AG08395 (cell line): Measurements from ENCODE around the gene SPATS1.
"Not testable (repeated sequence)": the region's sequence is repeated elsewhere in the genome, so short reads cannot be mapped to it uniquely, and the experiment has no call there.

ENCODE experiments used
- DNase-seq: peaks from one replicate; pipeline ENCODE4 v3.0.0; 2012; ENCODE audit warnings: mixed read lengths, low spot score

The SPATS1 gene

DNA sequence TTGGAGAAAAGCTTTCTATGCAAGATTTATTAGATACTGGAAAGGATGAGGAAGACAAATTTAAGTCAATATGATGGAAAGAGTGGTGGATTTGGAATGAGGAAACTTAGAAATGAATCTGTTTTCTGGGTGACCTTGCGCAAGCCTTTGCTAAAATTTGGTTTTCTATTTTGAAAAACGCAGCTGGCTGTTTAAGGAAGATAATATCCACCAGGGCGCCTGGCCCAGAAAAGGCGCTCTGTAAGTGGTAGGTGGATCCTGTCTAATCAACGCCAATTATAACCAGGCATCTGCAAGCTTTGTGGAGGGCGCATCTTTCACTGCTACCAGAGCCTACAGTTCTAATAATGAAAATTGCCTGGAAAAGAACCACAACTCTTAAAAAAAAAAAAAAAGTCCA is 398 bp upstream of the SPATS1 start:
- no peak for DNase-seq

- DNase-seq = not testable (repeated sequence)
Measured at GRCh38 chr6:44346818-44347217, 4.4 kb downstream of the SPATS1 start.

- no peak for DNase-seq
Measured at GRCh38 chr6:44349904-44350649, 7.6 kb downstream of the SPATS1 start.

GRCh38 chr6:44350650-44350994 is 8.2 kb downstream of the SPATS1 start:
- not testable (repeated sequence) for DNase-seq

DNA sequence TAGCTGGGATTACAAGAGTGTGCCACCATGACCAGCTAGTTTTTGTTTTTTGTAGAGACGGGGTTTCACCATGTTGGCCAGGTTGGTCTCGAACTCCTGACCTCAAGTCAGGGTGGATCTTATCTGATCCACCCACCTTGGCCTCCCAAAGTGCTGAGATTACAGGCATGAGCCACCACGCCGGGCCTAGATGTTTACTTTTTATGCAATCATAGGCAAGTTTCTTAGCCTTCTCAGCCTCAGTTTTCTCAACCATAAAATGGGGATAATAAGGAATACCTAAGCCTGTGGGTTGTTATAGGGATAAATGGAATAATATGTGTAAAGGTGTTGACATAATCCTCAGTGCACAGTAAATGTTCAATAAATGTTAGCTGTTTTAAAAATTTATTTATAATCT is 9.8 kb downstream of the SPATS1 start:
- no peak for DNase-seq

DNA sequence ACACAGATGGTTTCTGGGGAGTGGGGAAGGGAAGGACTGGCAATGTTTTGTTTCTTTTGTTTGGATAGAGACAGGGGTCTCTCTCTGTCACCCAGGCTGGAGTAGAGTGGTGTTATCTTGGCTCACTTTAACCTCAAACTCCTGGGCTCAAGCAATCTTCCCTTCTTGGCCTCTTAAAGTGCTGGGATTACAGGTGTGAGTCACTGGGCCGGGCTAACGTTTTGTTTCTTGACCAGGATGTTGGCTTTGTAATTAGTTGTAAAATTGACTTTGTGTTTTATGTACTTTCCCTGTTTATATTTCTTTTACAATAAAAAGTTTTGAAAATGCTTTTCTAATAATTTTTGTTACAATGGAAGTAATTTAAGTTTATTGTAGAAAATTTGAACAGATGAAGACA is 10.9 kb downstream of the SPATS1 start:
- no peak for DNase-seq

GRCh38 chr6:44355640-44356039 is 13.2 kb downstream of the SPATS1 start:
- no peak for DNase-seq

DNA sequence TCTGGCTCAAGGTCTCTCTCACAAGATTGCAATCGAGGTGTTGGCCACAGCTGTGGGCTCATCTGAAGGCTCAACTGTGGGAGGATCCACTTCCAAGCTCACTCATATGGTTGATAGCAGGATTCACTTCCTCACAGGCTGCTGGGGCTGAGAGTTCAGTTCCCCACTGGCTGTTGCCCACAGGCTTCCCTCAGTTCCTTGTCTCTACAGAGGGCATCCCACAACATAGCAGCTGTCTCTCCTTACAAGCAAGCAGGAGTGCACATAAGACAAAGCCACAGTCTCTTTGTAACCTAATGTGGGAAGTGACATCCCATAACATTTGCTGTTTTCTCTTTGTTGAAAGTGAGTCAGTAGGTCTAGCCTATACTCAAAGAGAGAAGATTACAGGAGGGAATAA is 14.0 kb downstream of the SPATS1 start:
- no peak for DNase-seq

DNA sequence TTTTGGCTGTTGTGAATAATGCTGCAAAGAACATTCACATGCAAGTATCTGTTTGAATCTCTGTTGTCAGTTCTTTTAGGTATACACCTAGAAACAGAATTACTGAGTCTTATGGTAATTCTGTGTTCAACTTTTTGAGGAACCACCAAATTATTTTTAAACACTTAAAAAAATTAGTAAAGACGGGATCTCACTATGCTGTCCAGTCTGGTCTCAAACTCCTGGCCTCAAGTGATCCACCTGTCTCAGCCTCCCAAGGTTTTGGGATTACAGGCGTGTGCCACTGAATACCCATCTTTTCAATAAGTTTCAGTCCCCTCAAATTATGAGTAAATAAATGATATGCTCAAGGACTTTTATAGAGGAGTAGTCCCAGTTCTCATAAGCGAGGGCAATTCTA is 17.5 kb downstream of the SPATS1 start:
- DNase-seq = no peak

DNA sequence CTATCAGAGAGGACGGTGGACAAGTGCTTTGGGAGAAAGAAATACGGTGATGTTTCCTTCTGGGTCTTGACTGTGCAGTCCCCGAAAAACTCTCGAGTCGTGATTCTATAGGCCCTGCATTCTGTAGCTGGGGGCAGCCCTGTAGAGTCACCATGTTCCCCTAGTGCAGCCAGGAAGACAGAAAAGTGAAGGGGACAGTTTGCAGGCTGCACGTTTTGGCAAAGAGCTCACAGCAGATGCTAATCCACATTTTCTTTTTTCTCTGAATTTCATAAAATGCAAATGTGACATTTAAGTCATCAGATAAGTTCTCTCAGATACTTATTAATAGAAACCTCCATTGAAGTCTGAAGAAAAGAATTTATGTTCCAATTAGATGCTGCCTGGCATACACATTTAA is 19.5 kb downstream of the SPATS1 start:
- DNase-seq = no peak

GRCh38 chr6:44363377-44363926 is 21.0 kb downstream of the SPATS1 start:
- no peak for DNase-seq

GRCh38 chr6:44366781-44367180 is 24.3 kb downstream of the SPATS1 start:
- no peak for DNase-seq

GRCh38 chr6:44367681-44368080 is 25.2 kb downstream of the SPATS1 start:
- no peak for DNase-seq

DNA sequence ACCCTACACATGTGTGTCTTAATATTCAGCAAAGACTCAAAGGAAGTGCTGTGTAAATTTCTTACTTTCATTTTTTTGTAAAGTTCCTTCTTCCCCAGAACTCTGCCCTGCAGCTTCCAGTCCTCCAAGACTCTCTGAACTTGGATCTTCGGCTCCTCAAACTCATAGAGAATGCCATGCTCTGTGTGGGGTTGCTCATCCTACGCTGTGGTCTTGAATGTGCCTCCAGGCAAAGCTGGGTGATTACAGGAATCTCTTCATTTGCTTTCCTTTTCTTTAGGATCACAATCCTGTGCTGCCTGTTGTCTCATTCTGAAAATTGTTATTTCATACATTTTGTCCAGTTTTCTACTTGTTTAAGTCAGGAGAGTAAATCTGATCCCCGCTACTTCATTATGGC is 30.6 kb downstream of the SPATS1 start:
- no peak for DNase-seq

DNA sequence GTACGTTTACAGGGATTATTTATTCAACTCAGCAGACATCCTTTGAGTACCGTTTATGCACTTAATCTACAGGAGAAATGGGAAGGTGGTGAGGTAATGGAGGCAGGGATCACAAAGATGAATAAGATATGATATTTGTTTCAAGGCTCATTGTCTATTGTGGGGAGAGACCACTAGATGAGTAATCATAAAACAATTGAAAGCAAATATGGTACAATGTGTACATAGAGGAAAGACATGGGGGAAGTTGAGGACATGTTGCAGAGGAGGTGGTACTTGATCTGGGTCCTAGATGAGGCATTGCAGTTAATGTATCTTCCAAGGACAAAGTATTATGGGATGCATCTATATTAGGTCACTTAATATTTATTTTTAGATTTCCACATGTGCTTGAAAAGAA is 31.3 kb downstream of the SPATS1 start:
- no peak for DNase-seq

DNA sequence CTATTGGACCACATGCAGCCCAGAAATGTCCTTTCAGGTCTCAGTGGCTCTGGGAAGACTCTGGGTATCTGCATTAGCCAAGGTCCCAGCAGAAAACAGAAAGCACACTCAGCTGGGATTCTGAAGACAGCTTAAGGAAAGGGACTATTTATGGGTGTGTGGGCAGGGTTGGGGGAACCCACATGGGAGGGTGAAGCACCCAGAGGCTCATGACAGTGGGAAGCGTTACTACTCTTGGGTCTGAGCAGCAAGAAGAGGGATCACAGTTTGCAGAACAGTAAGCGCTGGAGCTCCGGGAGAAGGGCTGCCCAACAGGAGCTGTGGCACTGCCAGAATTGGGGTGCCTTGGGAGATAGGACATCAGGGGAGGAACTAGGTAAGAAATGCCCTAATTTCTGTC is 32.6 kb downstream of the SPATS1 start:
- DNase-seq = no peak

- DNase-seq = no peak
Measured at GRCh38 chr6:44377484-44377883, 35.0 kb downstream of the SPATS1 start.

DNA sequence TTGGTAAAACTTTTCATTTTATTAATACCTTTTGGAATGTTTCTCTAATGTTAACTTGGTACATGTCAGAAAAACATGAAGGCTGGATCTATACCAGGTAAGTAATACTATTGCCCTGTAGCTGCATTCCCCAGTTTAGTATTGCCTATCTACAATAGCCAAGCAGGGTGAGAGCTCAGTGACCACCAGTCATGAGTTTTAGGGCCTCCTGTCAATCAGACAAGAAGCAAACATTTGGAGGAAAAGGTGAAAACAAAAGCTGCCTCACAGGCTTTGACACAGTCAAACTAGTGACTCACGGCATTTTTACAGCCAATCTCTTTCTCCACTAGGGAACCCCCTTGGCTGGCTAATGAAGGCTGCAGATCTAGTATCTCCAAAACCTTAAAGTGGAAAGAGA is 35.5 kb downstream of the SPATS1 start:
- no peak for DNase-seq

DNA sequence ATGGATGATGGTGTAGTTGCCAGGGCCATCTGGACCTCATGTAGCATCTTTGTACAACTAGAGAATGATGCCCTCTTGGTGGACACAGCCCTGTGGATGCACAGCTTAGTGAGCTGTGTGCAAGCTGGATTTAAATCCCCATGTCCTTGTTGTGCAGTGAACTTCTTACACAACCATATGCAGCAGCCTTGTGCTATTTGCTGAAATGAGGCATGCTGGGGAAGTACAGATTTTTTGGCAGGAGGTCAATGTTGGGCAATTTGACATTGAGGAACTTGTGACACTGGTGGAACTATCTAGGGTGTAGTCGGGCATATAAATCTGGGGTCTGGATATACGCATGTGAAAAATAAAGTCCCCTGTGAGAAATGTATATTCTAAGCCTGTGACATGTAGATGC is 39.3 kb downstream of the SPATS1 start:
- no peak for DNase-seq

- DNase-seq = peak; percentile 46
Measured at GRCh38 chr6:44386364-44386928, 44.0 kb downstream of the SPATS1 start.

DNA sequence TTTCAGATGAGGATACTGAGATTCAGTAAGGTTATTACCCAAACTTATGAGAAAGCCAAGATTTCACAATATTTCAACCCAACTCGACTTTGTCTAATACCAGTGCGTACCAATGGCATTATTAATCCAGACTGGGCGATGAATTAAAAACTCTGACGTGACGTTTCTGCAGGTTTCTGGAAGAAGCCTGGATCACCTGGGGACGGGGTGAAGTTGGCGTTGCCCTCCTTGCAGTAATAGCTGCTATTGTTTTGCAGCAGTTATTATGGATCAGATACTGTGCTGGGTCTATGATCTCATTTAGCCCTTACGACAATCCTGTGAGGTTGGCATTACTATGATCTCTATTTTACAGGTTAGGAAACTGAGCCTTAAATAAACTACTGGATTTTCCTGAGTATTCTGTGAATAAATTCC is 44.5 kb downstream of the SPATS1 start:
- DNase-seq = no peak

DNA sequence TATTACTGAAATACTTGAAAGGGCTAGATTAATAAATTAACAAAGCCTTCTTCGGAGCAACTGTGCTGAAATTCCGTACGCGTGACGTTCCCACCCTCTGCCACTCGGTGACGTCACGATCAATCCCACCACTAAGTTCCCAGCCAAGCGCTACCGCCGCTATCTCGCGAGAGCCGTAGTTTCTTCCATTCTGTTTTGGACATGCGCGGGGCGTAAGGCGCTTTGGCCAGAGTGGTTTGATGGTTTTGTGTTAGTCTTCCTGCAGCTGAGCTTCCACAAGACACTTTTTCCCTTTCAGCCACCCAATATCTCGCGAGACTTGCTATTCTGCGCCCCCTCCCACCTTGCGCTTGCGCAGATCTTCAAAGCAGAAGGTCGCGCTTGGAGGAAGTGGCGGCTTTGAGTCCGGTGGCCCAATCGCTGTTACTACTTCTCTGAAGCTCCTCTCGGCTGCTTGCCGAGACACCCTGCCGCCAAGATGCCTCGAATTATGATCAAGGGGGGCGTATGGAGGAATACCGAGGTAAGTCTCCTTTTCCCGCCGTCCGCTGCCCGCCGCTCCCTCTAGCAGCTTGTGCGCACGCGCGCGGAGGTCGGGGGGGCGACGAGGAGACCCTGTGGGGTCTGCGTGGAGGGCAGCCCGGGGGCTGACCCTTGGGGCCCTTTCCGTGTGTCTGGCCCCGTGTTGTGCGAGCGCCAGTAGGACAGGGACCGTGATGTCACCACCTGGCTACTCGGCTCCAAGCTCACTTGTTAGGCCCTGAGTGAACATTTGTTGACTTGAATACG is 45.1 kb downstream of the SPATS1 start, which contains the start of gene CDC5L:
Gene CDC5L (plus strand): TSS at position 361 of the 789 bp plus-strand sequence. CDS start 118 bp downstream, at position 479.
- DNase-seq = peak; percentile 100

DNA sequence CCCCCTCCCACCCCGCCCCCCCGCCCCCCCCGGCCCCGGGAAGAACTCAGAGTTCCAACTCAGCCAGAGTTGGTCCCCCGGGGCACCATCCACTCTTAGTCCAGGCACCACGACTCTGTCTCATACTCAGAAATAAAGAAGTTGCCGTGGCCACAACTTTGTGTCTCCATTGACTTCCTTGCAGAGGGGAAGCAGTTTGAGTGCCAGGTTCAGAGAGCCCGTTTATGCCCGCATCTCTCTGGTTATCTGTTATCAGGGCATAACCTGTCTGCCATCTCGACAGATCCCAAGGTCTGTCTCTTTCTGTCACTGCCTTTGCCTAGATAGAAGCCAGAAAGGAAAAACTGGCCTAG is 45.7 kb downstream of the SPATS1 start:
- no peak for DNase-seq
